ENCODE measurements around the gene ACTR8. TPM values are rescaled to one million over a fixed set of nuclear protein-coding genes. Genes with fewer than 3 reads are reported as not detected.

The ACTR8 gene
- total RNA-seq, 1 experiment from 2014 or later = 47.5 TPM

DNA sequence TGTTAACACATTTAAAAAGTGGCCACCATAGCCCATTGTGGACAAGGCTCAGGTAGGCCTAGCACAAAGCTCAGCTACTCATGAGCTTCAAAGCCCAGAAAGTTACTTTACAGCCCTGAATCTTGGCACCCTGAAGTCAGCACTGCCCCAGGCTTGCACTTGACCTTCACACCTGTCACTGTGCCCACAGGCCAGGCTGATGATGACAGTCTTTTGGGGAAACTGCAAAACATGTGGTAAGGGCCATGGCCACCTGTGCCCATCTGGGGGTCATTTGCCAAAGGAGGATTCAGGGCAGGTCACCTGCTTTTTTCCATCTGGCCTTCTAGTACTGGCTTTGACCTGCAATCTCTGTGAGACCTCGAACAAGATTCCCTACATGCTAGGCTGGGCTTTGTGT, 46.7 kb downstream of the ACTR8 start:
- Histone ChIP-seq H3K9me3 (ENCODE audit: low read length) (no peaks in the 10 kb centered on the region), H3K9ac (ENCODE audit: low read length) (no peak overlapping the region), H4K20me1 (ENCODE audit: low read length) (no peaks in the 10 kb centered on the region), H3K4me3 (ENCODE audit: low read length) (no peak overlapping the region), H3K27ac (ENCODE audit: low read length) (no peak overlapping the region), H3K4me1 (ENCODE audit: insufficient read depth, low read length) (no peaks in the 10 kb centered on the region), H2AFZ (ENCODE audit: low read length) (no peak overlapping the region), H3K27me3 (ENCODE audit: low read length) (no peaks in the 10 kb centered on the region), H3K36me3 (ENCODE audit: low read depth, low read length) (no peaks in the 10 kb centered on the region), H3K9me2 (replicated peaks; ENCODE audit: low read length) (no peaks in the 10 kb centered on the region), H3K4me2 (ENCODE audit: low read length) (no peak overlapping the region), H3F3A (ENCODE audit: low read length, unreplicated experiment) (no peaks in the 10 kb centered on the region), H3K79me2 (ENCODE audit: low read length) (no peaks in the 10 kb centered on the region)
- TF ChIP-seq EZH2phosphoT487 (IDR thresholded peaks at IDR 0.05; ENCODE audit: borderline replicate concordance, low read length) (no peak), EZH2 (IDR thresholded peaks at IDR 0.05; ENCODE audit: low read length, unreplicated experiment) (no peak)
- TF ChIP-seq, protein P1, sequence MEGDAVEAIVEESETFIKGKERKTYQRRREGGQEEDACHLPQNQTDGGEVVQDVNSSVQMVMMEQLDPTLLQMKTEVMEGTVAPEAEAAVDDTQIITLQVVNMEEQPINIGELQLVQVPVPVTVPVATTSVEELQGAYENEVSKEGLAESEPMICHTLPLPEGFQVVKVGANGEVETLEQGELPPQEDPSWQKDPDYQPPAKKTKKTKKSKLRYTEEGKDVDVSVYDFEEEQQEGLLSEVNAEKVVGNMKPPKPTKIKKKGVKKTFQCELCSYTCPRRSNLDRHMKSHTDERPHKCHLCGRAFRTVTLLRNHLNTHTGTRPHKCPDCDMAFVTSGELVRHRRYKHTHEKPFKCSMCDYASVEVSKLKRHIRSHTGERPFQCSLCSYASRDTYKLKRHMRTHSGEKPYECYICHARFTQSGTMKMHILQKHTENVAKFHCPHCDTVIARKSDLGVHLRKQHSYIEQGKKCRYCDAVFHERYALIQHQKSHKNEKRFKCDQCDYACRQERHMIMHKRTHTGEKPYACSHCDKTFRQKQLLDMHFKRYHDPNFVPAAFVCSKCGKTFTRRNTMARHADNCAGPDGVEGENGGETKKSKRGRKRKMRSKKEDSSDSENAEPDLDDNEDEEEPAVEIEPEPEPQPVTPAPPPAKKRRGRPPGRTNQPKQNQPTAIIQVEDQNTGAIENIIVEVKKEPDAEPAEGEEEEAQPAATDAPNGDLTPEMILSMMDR (conservative IDR thresholded peaks at IDR 0.05; ENCODE audit: low read depth, low read length) = no peak
- DNase-seq = no peak
- ATAC-seq = no peak
- POLR2A ChIA-PET (ENCODE audit: unreplicated experiment) = no interaction called here
- BruUV-seq (replicated peaks) = no TSS peak
- CTCF ChIA-PET = no interaction called here
- intact Hi-C loops (cut with micrococcal nuclease) = no loop called here

DNA sequence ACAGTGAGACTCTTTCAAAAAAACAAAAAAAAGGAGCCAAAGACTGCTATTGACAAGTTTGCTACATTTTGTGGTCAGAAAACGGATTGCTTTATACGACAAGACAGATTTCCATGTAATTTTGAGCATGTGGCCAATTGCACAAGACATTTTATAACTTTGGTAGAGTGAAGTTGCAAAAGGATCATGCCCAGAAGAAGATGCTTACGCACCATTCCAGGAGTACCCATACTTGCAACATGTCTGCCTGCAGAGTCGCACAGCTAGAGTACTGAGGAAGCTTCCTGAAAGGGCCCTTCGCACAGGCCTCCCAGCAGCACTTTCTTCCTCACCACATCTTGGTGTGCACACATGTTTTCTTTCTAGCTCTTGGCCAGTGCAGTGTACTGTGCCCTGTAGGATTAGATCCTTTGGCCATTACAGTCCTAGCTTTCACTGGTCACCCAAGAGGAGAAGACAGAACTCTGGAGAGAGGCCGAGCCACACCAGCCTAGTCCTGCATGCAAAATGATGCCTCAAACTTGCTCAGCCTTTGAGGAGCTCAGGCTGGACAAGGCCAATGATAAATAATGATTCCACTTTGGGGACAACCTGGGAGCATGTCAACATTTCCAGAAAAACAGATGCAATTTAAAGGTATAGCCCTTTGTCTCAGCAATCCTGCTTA, 47.4 kb downstream of the ACTR8 start:
- no peak for TF ChIP-seq EZH2phosphoT487 (IDR thresholded peaks at IDR 0.05; ENCODE audit: borderline replicate concordance, low read length)
- no peak for TF ChIP-seq EZH2 (IDR thresholded peaks at IDR 0.05; ENCODE audit: low read length, unreplicated experiment)
- TF ChIP-seq, protein P1 (conservative IDR thresholded peaks at IDR 0.05; ENCODE audit: low read depth, low read length) = no peak
- BruUV-seq (replicated peaks) = no TSS peak

DNA sequence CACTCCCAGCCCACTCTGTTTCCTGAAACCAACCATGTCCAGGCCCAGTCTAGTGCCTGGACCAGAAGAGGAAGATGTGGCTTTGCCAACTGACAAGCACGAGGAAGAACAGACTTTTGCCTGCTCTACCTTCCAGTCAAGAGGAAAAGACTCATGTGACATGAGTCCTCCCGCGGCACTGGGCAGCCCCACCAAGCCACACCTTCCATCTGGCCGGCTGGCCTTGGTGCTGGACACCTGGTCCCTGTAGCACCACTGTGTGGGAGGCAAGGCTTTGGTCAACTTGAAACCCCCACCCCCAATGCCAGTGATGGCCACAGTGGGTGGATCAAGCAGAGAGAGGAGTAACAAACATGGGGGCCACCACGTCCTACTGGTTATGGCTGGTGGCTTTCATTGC, 48.3 kb downstream of the ACTR8 start:
- no peaks in the 10 kb centered on the region for H4K20me1 ChIP-seq (ENCODE audit: low read length)
- H3K9ac ChIP-seq (ENCODE audit: low read length) = no peak overlapping the region
- no peaks in the 10 kb centered on the region for H3K9me2 ChIP-seq (replicated peaks; ENCODE audit: low read length)
- intact Hi-C loops (cut with micrococcal nuclease) = no loop called here
- no peaks in the 10 kb centered on the region for H3K9me3 ChIP-seq (ENCODE audit: low read length)
- H3F3A ChIP-seq (ENCODE audit: low read length, unreplicated experiment) = no peaks in the 10 kb centered on the region
- H3K36me3 ChIP-seq (ENCODE audit: low read depth, low read length) = no peaks in the 10 kb centered on the region
- no peak for TF ChIP-seq EZH2phosphoT487 (IDR thresholded peaks at IDR 0.05; ENCODE audit: borderline replicate concordance, low read length)
- no peak for TF ChIP-seq EZH2 (IDR thresholded peaks at IDR 0.05; ENCODE audit: low read length, unreplicated experiment)
- TF ChIP-seq, protein P1 (conservative IDR thresholded peaks at IDR 0.05; ENCODE audit: low read depth, low read length) = no peak
- no peak for ATAC-seq
- H3K79me2 ChIP-seq (ENCODE audit: low read length) = no peaks in the 10 kb centered on the region
- no peak overlapping the region for H3K27ac ChIP-seq (ENCODE audit: low read length)
- H2AFZ ChIP-seq (ENCODE audit: low read length) = no peak overlapping the region
- ChIA-PET CTCF (no interaction called here), POLR2A (ENCODE audit: unreplicated experiment) (no interaction called here)
- BruUV-seq (replicated peaks) = no TSS peak
- DNase-seq = no peak
- H3K4me1 ChIP-seq (ENCODE audit: insufficient read depth, low read length) = no peaks in the 10 kb centered on the region
- H3K4me2 ChIP-seq (ENCODE audit: low read length) = no peak overlapping the region
- no peak overlapping the region for H3K4me3 ChIP-seq (ENCODE audit: low read length)
- no peaks in the 10 kb centered on the region for H3K27me3 ChIP-seq (ENCODE audit: low read length)

More for the DNA sequence above, 47.4 kb downstream of the ACTR8 start:
- Histone ChIP-seq H3K4me3 (ENCODE audit: low read length) (no peak overlapping the region), H3K4me1 (ENCODE audit: insufficient read depth, low read length) (no peaks in the 10 kb centered on the region), H2AFZ (ENCODE audit: low read length) (no peak overlapping the region), H3F3A (ENCODE audit: low read length, unreplicated experiment) (no peaks in the 10 kb centered on the region), H3K36me3 (ENCODE audit: low read depth, low read length) (no peaks in the 10 kb centered on the region), H3K9ac (ENCODE audit: low read length) (no peak overlapping the region), H3K27ac (ENCODE audit: low read length) (no peak overlapping the region), H4K20me1 (ENCODE audit: low read length) (no peaks in the 10 kb centered on the region), H3K9me2 (replicated peaks; ENCODE audit: low read length) (no peaks in the 10 kb centered on the region), H3K9me3 (ENCODE audit: low read length) (no peaks in the 10 kb centered on the region), H3K79me2 (ENCODE audit: low read length) (no peaks in the 10 kb centered on the region), H3K4me2 (ENCODE audit: low read length) (no peak overlapping the region), H3K27me3 (ENCODE audit: low read length) (no peaks in the 10 kb centered on the region)
- DNase-seq = no peak
- ChIA-PET CTCF (no interaction called here), POLR2A (ENCODE audit: unreplicated experiment) (no interaction called here)
- intact Hi-C loops (cut with micrococcal nuclease) = no loop called here
- ATAC-seq = no peak

All from PC-3 (cell line).